Osteocyte (in vitro differentiated cells): Measurements from ENCODE around the gene SRGAP3. TPM values are rescaled to one million over a fixed set of nuclear protein-coding genes. Genes with fewer than 3 reads are reported as not detected.

Experiments used
- DNase-seq: peaks from one replicate; pipeline ENCODE4 v3.0.0; 2021; ENCODE audit warnings: mixed read lengths; ENCODE audit not compliant: unreplicated experiment; ENCODE audit errors: extremely low spot score
- H3K27ac Mint-ChIP-seq: one replicate; pipeline ENCODE4 v1.8.0; 2021; ENCODE audit warnings: mild to moderate bottlenecking, mixed read lengths; ENCODE audit not compliant: unreplicated experiment
- H3K27me3 Mint-ChIP-seq: one replicate; pipeline ENCODE4 v1.8.0; 2021; ENCODE audit warnings: mixed read lengths; ENCODE audit not compliant: unreplicated experiment
- H3K36me3 Mint-ChIP-seq: one replicate; pipeline ENCODE4 v1.8.0; 2021; ENCODE audit warnings: mixed read lengths; ENCODE audit not compliant: unreplicated experiment
- H3K4me1 Mint-ChIP-seq: one replicate; pipeline ENCODE4 v1.8.0; 2021; ENCODE audit warnings: mixed read lengths; ENCODE audit not compliant: unreplicated experiment
- H3K4me3 Mint-ChIP-seq: one replicate; pipeline ENCODE4 v1.8.0; 2021; ENCODE audit warnings: mild to moderate bottlenecking, moderate library complexity, mixed read lengths; ENCODE audit not compliant: unreplicated experiment
- H3K9me3 Mint-ChIP-seq: one replicate; pipeline ENCODE4 v1.8.0; 2021; ENCODE audit warnings: mixed read lengths; ENCODE audit not compliant: unreplicated experiment
- total RNA-seq: library from RNA; stranded (reverse); gene quantifications from 2 replicates; pipeline ENCODE4 v1.2.1, GENCODE V29; 2021
- TF ChIP-seq, protein P1 (sequence below): fragments of 200-600 bp; sonication (generic); IDR thresholded peaks from 2 replicates; pipeline ENCODE4 v1.5.0; 2021; ENCODE audit warnings: antibody characterized with exemption, mild to moderate bottlenecking, moderate library complexity

The SRGAP3 gene
- total RNA-seq, 1 donor from 2014 or later, result 2.6 TPM

DNA sequence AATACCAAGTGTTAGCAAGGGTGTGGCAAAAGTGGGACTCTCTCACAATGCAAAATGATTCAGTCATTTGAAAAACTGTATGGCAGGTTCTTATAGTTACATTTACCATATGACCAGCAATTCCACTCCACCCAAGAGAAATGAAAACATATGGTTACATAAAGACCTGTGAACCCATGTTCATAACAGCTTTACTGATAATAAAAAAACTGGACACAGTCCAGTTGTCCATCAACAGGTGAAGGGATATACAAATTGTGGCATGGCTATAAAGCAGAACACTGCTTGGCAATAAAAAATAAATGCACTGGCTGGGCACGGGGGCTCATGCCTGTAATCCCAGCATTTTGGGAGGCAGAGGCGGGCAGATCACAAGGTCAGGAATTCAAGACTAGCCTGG is 316.9 kb downstream of the SRGAP3 start:
- H3K36me3 Mint-ChIP-seq, result peaks cover 11% of the 10 kb centered on the region
- TF ChIP-seq, protein P1, sequence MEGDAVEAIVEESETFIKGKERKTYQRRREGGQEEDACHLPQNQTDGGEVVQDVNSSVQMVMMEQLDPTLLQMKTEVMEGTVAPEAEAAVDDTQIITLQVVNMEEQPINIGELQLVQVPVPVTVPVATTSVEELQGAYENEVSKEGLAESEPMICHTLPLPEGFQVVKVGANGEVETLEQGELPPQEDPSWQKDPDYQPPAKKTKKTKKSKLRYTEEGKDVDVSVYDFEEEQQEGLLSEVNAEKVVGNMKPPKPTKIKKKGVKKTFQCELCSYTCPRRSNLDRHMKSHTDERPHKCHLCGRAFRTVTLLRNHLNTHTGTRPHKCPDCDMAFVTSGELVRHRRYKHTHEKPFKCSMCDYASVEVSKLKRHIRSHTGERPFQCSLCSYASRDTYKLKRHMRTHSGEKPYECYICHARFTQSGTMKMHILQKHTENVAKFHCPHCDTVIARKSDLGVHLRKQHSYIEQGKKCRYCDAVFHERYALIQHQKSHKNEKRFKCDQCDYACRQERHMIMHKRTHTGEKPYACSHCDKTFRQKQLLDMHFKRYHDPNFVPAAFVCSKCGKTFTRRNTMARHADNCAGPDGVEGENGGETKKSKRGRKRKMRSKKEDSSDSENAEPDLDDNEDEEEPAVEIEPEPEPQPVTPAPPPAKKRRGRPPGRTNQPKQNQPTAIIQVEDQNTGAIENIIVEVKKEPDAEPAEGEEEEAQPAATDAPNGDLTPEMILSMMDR, result no peak
- H3K4me3 Mint-ChIP-seq, result no peak overlapping the region
- H3K27ac Mint-ChIP-seq, result no peak overlapping the region
- DNase-seq, result no peak
- H3K27me3 Mint-ChIP-seq, result no peaks in the 10 kb centered on the region
- H3K9me3 Mint-ChIP-seq, result no peaks in the 10 kb centered on the region
- H3K4me1 Mint-ChIP-seq, result peaks cover 42% of the 10 kb centered on the region

GRCh38 chr3:8931342-8931741 is 318.1 kb downstream of the SRGAP3 start:
- Mint-ChIP-seq H3K27ac (peak overlapping the region; percentile 17), H3K36me3 (peaks cover 11% of the 10 kb centered on the region), H3K4me3 (peak overlapping the region; percentile 24), H3K9me3 (no peaks in the 10 kb centered on the region), H3K4me1 (peaks cover 30% of the 10 kb centered on the region), H3K27me3 (no peaks in the 10 kb centered on the region)
- TF ChIP-seq, protein P1, result no peak
- DNase-seq, result no peak

Other genes starting within 250 kb of the SRGAP3 start
- gene THUMPD3, start 113.4 kb upstream of the SRGAP3 start, total RNA-seq, result 43.2 and 45.4 TPM in 2 replicates
- gene SETD5, start 148.0 kb upstream of the SRGAP3 start, total RNA-seq, result 154 and 161 TPM in 2 replicates